ENCODE results near the gene PAQR8. TPM values are rescaled to one million over a fixed set of nuclear protein-coding genes. Genes with fewer than 3 reads are reported as not detected.

Gene PAQR8
- total RNA-seq, 3 donors from 2014 or later = 70.6 to 184 (median 81.4) TPM

- no peak for DNase-seq
- Histone ChIP-seq H3K36me3 (ENCODE audit: low read depth) (no peaks in the 10 kb centered on the region), H3K4me3 (no peak overlapping the region), H3K4me1 (ENCODE audit: low read depth) (no peaks in the 10 kb centered on the region), H3K9me3 (no peaks in the 10 kb centered on the region)
- intact Hi-C loops (cut with DNase I, micrococcal nuclease) = no loop called here
- TF ChIP-seq CTCF (IDR thresholded peaks at IDR 0.05) = no peak
- no peak for ATAC-seq
These were observed 2.7 kb downstream of the PAQR8 start for GRCh38 chr6:52364480-52365166.

DNA sequence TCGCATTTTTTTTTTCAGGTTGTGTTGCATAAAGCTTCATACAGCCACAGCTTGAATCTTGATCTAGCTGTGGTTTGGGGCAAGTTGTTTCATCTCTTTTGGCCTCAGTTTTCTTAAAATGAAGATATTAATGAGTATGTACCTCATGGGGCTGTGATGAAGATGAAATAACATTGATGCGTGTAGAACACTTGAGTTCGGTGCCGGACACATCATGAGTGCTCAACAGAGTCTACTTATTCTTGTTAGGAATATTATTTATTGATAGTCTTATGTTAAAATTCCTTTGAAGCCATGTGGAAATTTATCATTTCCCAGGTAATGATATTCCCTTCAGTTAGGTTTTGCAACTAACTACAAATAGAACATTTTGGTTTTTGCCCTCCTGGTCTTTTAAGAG is 3.4 kb downstream of the PAQR8 start:
- TF ChIP-seq CTCF (IDR thresholded peaks at IDR 0.05) = no peak
- no peak overlapping the region for H3K4me3 ChIP-seq
- ATAC-seq (no peak), DNase-seq (no peak)
- no peaks in the 10 kb centered on the region for H3K9me3 ChIP-seq
- H3K4me1 ChIP-seq (ENCODE audit: low read depth) = no peaks in the 10 kb centered on the region
- no peaks in the 10 kb centered on the region for H3K36me3 ChIP-seq (ENCODE audit: low read depth)
- intact Hi-C loops (cut with DNase I, micrococcal nuclease) = no loop called here

- no peak for ATAC-seq
- H3K4me1 ChIP-seq (ENCODE audit: low read depth) = no peaks in the 10 kb centered on the region
- intact Hi-C loops (cut with DNase I, micrococcal nuclease) = no loop called here
- no peaks in the 10 kb centered on the region for H3K9me3 ChIP-seq
- no peak for TF ChIP-seq CTCF (IDR thresholded peaks at IDR 0.05)
- no peak for DNase-seq
- H3K36me3 ChIP-seq (ENCODE audit: low read depth) = no peaks in the 10 kb centered on the region
- H3K4me3 ChIP-seq = no peak overlapping the region
These were observed 4.1 kb downstream of the PAQR8 start for GRCh38 chr6:52365866-52366540.

DNA sequence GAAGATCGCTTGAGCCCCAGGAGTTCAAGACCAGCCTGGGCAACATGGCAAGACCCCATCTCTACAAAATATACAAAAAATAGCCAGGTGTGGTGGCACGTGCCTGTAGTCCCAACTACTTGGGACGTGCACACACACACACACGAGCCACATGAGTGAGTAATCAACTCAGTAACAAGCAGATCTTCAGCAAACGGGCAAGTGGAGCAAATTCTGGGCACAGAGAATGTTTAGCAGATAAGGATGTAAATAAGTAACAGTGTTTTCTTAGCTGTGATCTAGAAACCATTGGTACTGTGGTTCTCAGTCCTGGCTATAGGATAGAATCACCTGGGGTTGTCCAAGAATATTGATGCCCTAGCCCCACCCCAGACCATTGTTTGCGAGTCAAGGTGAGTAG is 6.1 kb downstream of the PAQR8 start:
- no peaks in the 10 kb centered on the region for H3K4me1 ChIP-seq (ENCODE audit: low read depth)
- no peak for TF ChIP-seq CTCF (IDR thresholded peaks at IDR 0.05)

GRCh38 chr6:52369234-52369633 is 7.3 kb downstream of the PAQR8 start:
- no peak for DNase-seq
- no peak overlapping the region for H3K4me3 ChIP-seq
- H3K9me3 ChIP-seq = no peaks in the 10 kb centered on the region
- intact Hi-C loops (cut with DNase I, micrococcal nuclease) = no loop called here
- no peak for ATAC-seq
- H3K4me1 ChIP-seq (ENCODE audit: low read depth) = no peaks in the 10 kb centered on the region
- TF ChIP-seq CTCF (IDR thresholded peaks at IDR 0.05) = no peak
- H3K36me3 ChIP-seq (ENCODE audit: low read depth) = no peaks in the 10 kb centered on the region

More for the DNA sequence above, 6.1 kb downstream of the PAQR8 start:
- Histone ChIP-seq H3K4me3 (no peak overlapping the region), H3K36me3 (ENCODE audit: low read depth) (no peaks in the 10 kb centered on the region), H3K9me3 (no peaks in the 10 kb centered on the region)
- intact Hi-C loops (cut with DNase I, micrococcal nuclease) = no loop called here
- no peak for ATAC-seq
- no peak for DNase-seq
